Activated CD8-positive, alpha-beta memory T cell treated with anti-CD3 and anti-CD28 coated beads for 36 hours (primary cell): Measurements from ENCODE around the gene SETD9. TPM values are rescaled to one million over a fixed set of nuclear protein-coding genes. Genes with fewer than 3 reads are reported as not detected.

Source experiments
- CTCF ChIA-PET: fragments of 350-600 bp; sonication (Branson Sonifier 250); formaldehyde crosslinking; loops from one replicate; lab custom pipeline; 2021; ENCODE audit warnings: antibody characterized with exemption; lab: Charles Lee
- POLR2A ChIA-PET: fragments of 350-600 bp; sonication (Branson Sonifier 250); formaldehyde crosslinking; loops from one replicate; lab custom pipeline; 2021; ENCODE audit warnings: antibody characterized with exemption; lab: Charles Lee
- total RNA-seq, 2 experiments: library from RNA; stranded (reverse); gene quantifications; one replicate each; pipeline ENCODE4 v1.2.3, GENCODE V29; 2021

The SETD9 gene
- total RNA-seq, 2 experiments from 2014 or later, result 14.8 to 16.1 TPM

DNA sequence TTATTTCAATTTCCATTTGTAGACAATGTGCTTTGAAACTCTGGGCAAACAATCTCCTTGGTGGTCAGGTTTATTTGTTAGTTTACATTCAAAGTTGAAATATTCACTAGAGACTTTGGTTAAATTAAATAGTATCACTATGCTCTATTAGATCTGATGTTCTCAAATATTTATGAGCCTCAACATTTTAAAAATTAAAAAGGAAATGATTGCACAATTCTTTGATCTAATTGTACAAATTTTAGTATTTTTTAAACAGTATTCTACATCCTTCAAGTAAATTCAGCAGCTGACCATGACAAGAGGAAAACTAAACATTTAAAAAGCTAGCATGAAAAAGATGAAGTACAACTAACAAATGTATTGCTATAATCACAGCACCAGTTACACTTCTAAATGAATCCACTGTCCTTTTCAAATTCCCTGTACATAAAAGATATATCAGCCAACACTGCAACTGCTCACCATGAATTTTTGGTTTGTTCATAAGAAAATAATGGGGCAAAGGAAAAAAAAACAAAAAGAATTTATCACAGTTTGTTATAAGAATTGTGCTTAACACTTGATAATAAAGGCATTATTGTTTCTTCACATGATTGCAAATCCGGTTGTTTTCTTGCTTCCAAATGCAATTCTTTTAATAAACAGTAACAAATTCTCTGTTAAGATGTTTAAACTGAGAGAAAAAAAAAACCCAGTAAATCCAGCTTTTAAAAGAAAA is 10.7 kb downstream of the SETD9 start:
- ChIA-PET POLR2A (no interaction called here), CTCF (no interaction called here)

DNA sequence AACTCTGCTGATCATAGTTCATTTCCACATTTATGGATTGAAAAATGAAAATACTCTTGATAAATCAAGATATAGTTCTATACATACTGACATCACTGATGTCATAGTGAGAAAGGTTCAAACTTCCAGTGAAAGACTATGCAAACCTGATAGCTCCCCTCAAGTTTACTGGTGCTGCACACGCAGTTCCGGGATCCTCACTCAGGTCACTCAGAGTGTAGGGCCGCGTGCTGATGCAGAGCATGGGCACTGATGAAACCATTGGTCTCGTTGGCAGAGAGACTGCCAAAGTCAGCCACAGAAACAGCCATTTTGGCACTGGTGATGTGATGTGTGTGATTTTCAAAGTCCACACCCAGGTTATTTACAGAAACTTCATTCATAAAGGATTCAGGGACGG is 13.5 kb downstream of the SETD9 start:
- POLR2A ChIA-PET, result no interaction called here
- CTCF ChIA-PET, result no interaction called here

DNA sequence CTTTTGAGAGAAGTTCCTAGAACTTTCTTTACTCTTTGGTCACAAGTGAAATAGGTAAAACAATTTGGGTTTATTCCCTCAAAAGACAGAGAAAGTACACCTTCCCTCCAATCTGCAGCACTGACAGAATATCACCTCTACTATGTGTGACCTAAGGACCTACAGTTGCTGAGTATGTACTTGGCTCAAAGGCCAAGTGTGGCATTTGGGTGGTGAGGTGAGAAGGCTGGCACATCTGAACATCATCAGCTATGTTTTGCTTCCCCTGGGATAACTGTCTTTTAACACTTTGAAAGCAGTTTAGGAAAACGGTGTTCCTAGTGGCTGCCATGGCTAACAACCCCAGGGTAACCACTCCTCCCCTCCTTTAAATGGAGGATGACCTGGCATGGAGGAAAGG is 24.9 kb downstream of the SETD9 start:
- ChIA-PET CTCF (no interaction called here), POLR2A (no interaction called here)

DNA sequence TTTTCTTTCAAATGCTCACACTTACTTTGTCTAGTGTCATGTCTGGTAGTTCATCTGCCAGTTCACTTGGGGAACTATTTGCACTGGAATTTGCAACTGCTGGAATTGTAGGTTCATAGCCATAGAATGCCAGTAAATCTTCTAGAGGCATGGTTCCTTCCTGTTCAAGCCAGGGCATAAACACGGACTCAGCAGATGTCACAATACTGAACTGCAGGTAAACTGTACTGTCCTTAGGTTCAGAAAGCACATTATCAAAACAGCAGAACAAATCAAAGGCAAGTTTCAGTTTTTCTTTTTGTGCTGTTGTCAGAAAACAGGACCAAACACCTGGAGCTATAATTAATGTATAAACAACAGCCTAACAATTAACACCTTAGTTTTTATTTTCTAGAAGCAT is 29.5 kb downstream of the SETD9 start:
- ChIA-PET CTCF (no interaction called here), POLR2A (no interaction called here)

DNA sequence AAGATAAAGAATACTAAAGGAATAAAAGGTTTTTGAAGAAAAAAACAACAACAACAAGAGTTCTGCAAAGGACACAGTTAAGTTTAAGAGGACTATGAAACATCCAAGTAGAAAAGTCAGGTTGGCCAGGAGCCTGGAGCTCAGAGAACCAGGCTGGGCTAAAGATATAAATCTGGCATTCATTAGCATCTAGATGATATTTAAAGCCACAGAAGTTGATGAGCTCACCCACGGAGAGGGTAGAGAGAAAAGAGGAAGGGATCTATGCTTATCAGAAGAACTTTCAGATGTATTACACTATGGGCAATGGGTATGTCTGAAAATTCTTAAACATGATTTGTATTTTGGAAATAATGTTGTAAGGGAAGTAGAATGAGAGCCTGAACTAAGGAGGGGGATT is 32.6 kb downstream of the SETD9 start:
- ChIA-PET CTCF (interaction anchor here (0.6 kb wide), 1 partner anchor 23 kb away, joined by 3 read pairs; no protein-coding TSS in a partner anchor), POLR2A (no interaction called here)

DNA sequence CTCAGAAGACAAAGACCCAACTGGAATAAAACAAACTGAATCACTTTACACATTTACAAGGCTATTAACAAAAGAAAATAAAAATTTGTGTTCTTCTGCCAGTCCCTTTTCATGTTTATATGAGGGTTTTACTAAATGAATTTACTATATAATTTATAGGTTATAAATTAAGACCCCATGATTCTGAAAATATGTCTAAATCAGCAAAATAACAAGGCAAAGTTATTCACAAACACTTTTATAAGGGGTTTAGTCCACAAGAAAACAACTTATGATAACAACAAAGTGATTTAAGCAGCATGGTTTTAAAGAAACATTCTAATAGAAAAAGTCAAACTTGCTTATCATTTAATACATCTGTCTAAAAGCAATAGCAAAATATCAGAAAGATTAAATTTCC is 37.7 kb downstream of the SETD9 start:
- POLR2A ChIA-PET, result no interaction called here

DNA sequence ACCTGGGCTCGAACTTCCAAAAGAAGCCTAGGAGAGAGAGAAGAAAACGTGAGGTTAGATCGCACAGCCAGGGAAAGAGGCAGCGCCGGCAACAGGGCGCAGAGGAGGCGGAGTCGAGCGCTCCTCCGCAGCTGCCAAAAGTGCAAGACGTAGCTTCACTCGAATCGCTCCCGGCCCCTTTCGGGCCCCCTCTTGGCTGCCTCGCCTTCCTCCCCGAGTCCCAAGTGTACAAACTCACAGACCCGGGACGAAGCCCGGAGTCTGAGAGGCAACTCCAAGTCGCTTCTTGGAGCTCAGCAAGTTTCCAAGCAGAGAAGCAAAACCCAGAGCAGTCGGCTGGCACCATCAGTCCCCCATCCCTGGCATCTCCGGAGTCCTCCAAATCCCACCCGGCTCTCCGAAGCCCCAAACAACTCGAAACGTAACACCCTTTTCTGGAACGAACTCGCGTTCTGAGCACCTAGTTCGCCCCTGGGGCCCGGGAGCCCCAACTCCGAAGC is 41.3 kb downstream of the SETD9 start:
- CTCF ChIA-PET, result interaction anchor here (0.9 kb wide), 1 partner anchor 233 kb away, joined by 4 read pairs; no protein-coding TSS in a partner anchor
- POLR2A ChIA-PET, result interaction anchor here (1.4 kb wide), 2 partner anchors 41 to 223 kb away, joined by 6 to 7 read pairs; partner anchors contain the start of genes GPBP1 and SETD9

More for the DNA sequence above, 37.7 kb downstream of the SETD9 start:
- CTCF ChIA-PET, result no interaction called here

DNA sequence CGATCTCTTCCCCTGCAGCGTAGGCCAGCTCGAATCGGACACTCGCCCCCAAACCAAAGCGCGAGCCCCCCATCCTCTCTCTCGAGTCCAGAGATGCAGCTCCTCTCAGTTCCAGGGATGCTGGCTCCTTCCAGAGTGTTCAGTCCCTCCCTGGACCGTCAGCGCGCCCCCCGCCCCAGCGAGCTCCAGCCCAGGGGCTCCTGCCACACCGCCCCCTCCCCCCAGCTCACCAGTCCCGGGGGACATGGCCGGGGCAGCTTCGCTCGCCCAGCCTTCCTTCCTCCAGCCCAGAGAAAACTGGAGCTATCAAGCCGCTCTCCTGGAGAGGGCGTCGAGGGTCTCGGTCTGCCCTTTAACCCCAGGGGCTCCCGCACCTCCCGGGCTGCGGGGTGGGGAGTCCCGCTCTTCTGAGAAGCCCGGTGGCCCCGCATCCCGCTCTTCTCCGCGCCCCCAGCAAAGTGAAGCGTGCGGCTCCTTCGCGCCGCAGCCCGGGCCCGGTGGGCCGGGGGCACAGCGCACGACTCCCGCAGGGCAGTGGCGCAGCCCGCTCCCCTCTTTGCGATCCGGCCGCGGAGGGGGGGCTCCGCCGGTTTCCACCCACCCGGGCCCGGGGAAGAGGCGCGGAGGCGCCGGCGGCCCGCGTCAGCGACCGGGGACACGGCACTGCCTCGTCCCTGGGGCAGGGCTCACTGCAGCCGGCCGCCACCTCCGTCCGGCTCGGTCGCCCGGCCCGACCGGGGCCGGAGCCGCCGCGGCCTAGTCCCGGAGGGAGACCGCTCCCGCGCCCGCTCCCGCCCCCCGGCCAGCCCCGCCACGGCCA is 41.9 kb downstream of the SETD9 start:
- POLR2A ChIA-PET, result interaction anchor here (1.4 kb wide), 2 partner anchors 41 to 222 kb away, joined by 6 to 7 read pairs; partner anchors contain the start of genes GPBP1 and SETD9
- CTCF ChIA-PET, result interaction anchor here (0.9 kb wide), 1 partner anchor 233 kb away, joined by 4 read pairs; no protein-coding TSS in a partner anchor

DNA sequence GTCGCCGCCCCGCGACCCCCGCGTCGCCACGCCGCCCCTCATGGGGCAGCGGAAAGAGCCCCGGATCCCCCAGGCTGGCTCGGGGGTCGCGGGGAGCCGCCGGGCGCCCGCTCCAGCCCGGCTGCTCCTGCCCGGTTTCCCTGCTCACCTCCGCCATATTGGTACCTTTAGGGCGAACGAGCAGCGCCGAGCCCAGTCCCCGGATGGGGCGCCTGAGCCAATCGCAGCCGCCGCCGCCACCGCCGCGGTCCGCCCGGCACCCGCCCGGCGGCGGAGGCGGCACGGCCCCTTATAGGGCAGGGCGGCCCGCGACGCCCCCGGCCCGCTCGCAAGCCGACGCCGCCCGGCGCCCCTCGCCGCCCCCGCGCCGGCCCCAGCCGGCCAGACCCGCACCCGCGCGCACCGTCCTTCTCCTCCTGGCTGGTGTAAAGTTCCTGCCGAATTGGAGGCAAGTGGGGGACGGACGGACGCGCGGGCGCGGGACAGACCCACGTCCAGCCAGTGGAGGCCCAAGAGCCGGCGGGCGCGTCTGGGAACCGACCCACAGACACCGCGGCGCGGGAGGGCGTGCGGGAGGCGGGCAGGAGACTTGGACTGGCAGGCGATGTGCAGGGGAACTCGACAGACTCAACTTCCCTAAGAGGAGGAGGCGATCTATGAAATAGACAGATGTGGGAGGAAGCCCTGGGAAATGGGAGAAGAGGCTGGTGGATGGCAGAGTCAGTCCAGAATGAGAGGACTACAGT is 42.7 kb downstream of the SETD9 start, which contains the start of gene MIER3:
Gene MIER3 (minus strand): TSS at position 178 of the 746 bp plus-strand sequence. CDS start 21 bp downstream, at position 157.
- POLR2A ChIA-PET, result no interaction called here
- CTCF ChIA-PET, result no interaction called here

DNA sequence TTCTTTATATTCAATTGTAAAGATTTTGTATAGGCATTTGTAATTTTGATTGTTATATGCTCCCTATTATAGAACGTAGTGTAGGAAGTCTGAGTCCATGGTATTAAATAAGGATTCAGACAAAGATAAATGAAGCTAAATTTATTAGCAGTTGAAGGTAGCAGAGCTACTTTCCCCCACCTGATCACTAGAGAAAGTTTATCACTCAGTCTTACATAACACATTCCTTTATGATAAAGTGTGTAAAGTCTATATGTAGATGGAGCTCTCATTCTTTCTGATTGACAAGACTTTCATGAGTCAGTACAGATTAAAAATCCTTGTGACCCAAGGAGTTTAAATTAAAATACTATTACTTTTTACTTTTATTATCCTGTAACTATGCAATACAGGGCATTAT is 44.9 kb downstream of the SETD9 start:
- CTCF ChIA-PET, result no interaction called here

DNA sequence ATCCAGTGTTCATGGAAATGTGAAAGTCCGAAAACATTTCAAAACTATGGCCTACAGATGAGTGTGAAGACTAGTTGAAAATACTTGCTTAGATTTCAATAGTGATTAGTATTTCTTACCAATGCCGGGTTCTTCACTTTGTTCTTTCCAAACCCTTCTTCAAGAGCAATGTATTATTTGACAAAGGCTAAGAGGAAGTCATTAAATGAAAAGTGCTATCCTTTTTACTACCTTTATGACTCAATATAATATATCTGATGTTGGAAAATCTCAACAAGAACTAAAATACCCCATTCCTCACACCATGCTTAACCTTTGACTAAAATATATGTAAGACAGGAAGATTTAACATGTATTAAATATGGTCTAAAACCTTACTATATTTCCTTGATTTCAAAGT is 49.2 kb downstream of the SETD9 start:
- ChIA-PET POLR2A (no interaction called here), CTCF (no interaction called here)

More for the DNA sequence above, 44.9 kb downstream of the SETD9 start:
- POLR2A ChIA-PET, result no interaction called here

DNA sequence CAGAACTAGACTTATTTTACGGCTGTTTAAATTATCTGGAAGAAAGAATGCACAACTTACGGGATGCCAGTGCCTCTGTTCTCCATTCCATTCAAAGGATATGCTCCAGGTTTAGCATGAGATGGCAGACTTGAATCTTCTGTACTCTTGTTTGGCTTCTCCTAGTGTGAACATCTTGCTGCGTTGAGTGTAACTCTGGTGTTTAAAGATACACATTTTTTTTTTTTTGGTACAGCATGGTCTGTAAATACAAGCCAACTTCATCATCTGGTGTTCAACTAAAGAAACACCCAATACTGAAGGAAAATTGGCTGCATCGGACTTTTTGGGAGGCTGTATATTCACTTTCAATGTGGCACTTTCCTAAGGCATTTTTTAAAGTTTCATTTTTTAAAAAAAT is 49.9 kb downstream of the SETD9 start:
- CTCF ChIA-PET, result no interaction called here
- POLR2A ChIA-PET, result no interaction called here

DNA sequence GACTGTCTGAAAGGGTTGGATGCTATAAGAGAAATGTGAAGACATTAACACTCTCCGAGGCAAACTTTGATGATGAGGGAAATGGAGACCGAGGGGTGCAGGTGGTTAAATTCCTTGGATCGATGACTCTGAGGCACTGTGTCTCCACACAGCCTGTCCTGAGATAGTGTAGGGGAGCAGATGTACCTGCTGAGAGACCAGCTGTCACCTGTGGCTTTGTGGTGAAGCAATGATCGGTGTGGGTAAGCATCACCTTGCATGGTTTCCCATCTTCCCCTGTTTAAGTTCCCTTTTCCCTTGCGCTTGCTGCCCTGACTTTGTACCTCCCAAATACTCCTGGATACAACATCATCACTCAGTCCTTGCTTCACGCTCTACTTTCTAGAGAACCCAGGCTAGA is 52.4 kb downstream of the SETD9 start:
- CTCF ChIA-PET, result interaction anchor here (1.0 kb wide), 1 partner anchor 14 kb away, joined by 3 read pairs; no protein-coding TSS in a partner anchor
- POLR2A ChIA-PET, result no interaction called here

DNA sequence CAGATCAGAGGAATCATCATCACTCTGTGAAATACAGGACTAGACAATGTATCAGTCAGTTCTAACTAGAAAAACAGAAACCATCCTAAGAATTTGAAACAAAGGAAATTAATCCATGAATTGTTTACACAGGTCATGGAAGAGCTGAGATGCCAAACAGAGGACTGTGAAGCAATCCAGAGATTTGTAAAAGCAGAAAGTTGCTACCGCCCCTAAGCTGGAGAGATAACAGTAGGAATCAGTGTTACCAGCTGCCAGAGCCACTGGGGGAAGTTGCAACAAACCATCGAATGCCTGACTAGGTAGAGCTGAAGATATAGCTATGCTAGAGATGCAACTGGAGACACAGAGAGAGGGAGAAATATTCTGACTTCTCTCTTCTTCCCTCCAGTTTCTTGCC is 52.9 kb downstream of the SETD9 start:
- ChIA-PET CTCF (interaction anchor here (1.0 kb wide), 1 partner anchor 14 kb away, joined by 3 read pairs; no protein-coding TSS in a partner anchor), POLR2A (no interaction called here)

DNA sequence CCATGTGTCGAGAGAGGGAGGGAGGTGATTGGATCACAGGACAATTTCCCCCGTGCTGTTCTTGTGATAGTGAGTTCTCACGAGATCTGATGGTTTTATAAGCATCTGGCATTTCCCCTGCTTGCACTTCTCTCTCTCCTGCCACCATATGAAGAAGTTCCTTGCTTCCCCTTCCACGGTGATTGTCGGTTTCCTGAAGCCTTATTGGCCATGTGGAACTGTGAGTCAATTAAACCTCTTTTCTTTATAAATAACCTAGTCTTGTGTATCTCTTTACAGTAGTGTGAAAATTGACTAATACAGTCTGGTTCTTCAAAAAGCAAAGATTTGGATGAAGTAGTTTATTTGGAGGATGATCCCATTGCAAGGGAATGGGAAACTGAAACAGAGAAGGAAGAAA is 53.9 kb downstream of the SETD9 start:
- POLR2A ChIA-PET, result no interaction called here
- CTCF ChIA-PET, result no interaction called here

DNA sequence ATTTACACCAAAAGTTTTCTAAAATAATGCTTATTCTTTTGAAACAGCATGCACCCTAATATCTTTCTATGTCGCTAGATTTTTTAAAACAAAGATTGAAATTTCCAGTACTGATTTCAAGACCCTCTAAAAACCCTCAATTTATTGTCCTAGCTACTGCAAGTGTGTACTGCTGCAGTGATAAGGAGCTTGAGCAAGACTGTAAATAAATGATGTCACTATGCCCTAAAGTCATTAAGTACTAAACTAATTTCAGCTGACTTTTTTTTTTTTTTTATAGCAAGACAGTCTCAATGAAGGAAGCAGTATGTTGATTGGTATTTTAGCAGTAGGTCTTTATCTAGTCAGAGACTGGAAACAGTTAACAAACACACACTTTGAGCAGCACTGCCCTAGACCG is 54.8 kb downstream of the SETD9 start:
- ChIA-PET CTCF (interaction anchor here (0.9 kb wide), 1 partner anchor 15 kb away, joined by 4 read pairs; no protein-coding TSS in a partner anchor), POLR2A (interaction anchor here (0.6 kb wide), 1 partner anchor 417 kb away, joined by 4 read pairs; no protein-coding TSS in a partner anchor)
